Breast epithelium (tissue), 3 donors: Measurements from ENCODE around the gene TMEM139.

Experiments
- CTCF ChIP-seq, 3 donors: fragments of 450-650 bp; IDR thresholded peaks; one replicate each; pipeline ENCODE4 v1.5.1; 2016 to 2017; ENCODE audit warnings: antibody characterized with exemption in 3 of 3, mild to moderate bottlenecking in 3 of 3, moderate library complexity in 3 of 3
- POLR2A ChIP-seq: fragments of 450-650 bp; IDR thresholded peaks from one replicate; pipeline ENCODE4 v1.6.1; 2016; ENCODE audit warnings: antibody characterized with exemption, mild to moderate bottlenecking, moderate library complexity

GRCh38 chr7:143337216-143337615, 52.5 kb downstream of the TMEM139 start:
- TF ChIP-seq CTCF (IDR thresholded peaks at IDR 0.05) (no peak), POLR2A (no peak)
